DOHH2 (cell line): ENCODE measurements around the gene TSPAN11.
"Not testable (repeated sequence)": the region's sequence is repeated elsewhere in the genome, so short reads cannot be mapped to it uniquely, and the experiment has no call there.

Experiments
- H3F3A ChIP-seq: fragments of 200-600 bp; sonication (generic), shearing (Covaris generic); 2 replicates; pipeline ENCODE4 v1.6.0; 2016; ENCODE audit warnings: antibody characterized with exemption, mild to moderate bottlenecking; ENCODE audit not compliant: control insufficient read depth, insufficient read depth
- H3K27ac ChIP-seq: fragments of 200-600 bp; sonication (generic); 2 replicates; pipeline ENCODE4 v1.5.1; 2014; ENCODE audit warnings: low read depth, mild to moderate bottlenecking, low read length, moderate library complexity
- H3K27me3 ChIP-seq: fragments of 200-600 bp; sonication (generic); 2 replicates; pipeline ENCODE4 v1.6.1; 2014; ENCODE audit warnings: mild to moderate bottlenecking, low read length, mixed read lengths; ENCODE audit not compliant: control insufficient read depth
- H3K36me3 ChIP-seq: fragments of 200-600 bp; sonication (generic); 2 replicates; pipeline ENCODE4 v1.6.1; 2014; ENCODE audit warnings: mild to moderate bottlenecking, low read length, moderate library complexity, mixed read lengths; ENCODE audit not compliant: control insufficient read depth
- H3K4me1 ChIP-seq: fragments of 200-600 bp; sonication (generic); 2 replicates; pipeline ENCODE4 v1.6.1; 2014; ENCODE audit warnings: mild to moderate bottlenecking, low read length, mixed read lengths; ENCODE audit not compliant: control insufficient read depth
- H3K4me2 ChIP-seq: fragments of 200-600 bp; sonication (generic); 2 replicates; pipeline ENCODE4 v1.6.0; 2014; ENCODE audit warnings: mild to moderate bottlenecking, low read length, moderate library complexity
- H3K4me3 ChIP-seq: fragments of 200-600 bp; sonication (generic); 2 replicates; pipeline ENCODE4 v1.5.1; 2014; ENCODE audit warnings: mild to moderate bottlenecking, low read length, mixed read lengths
- H3K79me2 ChIP-seq: fragments of 200-600 bp; sonication (generic); 2 replicates; pipeline ENCODE4 v1.6.1; 2014; ENCODE audit warnings: mild to moderate bottlenecking, low read length, mixed read lengths; ENCODE audit not compliant: control insufficient read depth
- H3K9me2 ChIP-seq: fragments of 200-600 bp; sonication (generic); replicated peaks from 2 replicates; pipeline ENCODE4 v1.6.1; 2014; ENCODE audit warnings: mild to moderate bottlenecking, low read length, mixed read lengths; ENCODE audit not compliant: control insufficient read depth
- H3K9me3 ChIP-seq: fragments of 200-600 bp; sonication (generic); 2 replicates; pipeline ENCODE4 v1.6.1; 2014; ENCODE audit warnings: antibody characterized with exemption, low read length, mixed read lengths; ENCODE audit not compliant: control insufficient read depth, insufficient read depth
- H4K20me1 ChIP-seq: fragments of 200-600 bp; sonication (generic); 2 replicates; pipeline ENCODE4 v1.6.0; 2014; ENCODE audit warnings: low read depth, mild to moderate bottlenecking, antibody characterized with exemption, low read length, moderate library complexity; ENCODE audit not compliant: control insufficient read depth, insufficient read depth
- CTCF ChIP-seq: fragments of 200-600 bp; sonication (generic); IDR thresholded peaks from one replicate; pipeline ENCODE4 v1.5.1; 2014; ENCODE audit warnings: antibody characterized with exemption, mild to moderate bottlenecking, low read depth, low read length; ENCODE audit not compliant: poor library complexity, severe bottlenecking
- EZH2phosphoT487 ChIP-seq: fragments of 200-600 bp; sonication (generic); IDR thresholded peaks from 2 replicates; pipeline ENCODE4 v1.6.1; 2017; ENCODE audit warnings: borderline replicate concordance, mild to moderate bottlenecking, antibody characterized with exemption, low read length, moderate library complexity, mixed read lengths

Gene TSPAN11

DNA sequence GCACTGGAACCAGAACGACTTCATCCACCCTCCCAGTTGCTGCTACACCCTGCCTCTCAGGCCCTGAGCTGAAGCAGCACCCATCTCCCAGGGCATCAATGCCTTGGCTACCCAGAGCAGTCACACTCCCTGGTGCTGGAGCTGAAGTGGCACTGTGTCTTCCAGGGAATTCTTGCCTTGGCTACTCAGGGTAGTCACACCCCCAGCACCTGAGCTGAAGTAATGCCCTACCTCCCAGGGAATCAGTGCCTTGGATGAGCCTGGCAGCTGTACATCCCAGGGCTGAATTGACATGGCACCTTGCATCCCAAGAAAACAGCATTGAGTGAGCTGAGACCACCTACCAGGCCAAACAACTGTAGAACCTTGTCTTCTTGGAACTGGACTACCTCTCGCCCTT, 41.2 kb upstream of the TSPAN11 start:
- no peaks in the 10 kb centered on the region for H3F3A ChIP-seq
- no peak overlapping the region for H3K4me2 ChIP-seq
- TF ChIP-seq CTCF (no peak), EZH2phosphoT487 (no peak)
- H3K4me3 ChIP-seq = no peak overlapping the region
- H3K36me3 ChIP-seq = no peaks in the 10 kb centered on the region
- no peak overlapping the region for H3K27ac ChIP-seq
- no peaks in the 10 kb centered on the region for H3K79me2 ChIP-seq
- no peaks in the 10 kb centered on the region for H3K9me2 ChIP-seq
- no peaks in the 10 kb centered on the region for H3K4me1 ChIP-seq
- H3K27me3 ChIP-seq = no peaks in the 10 kb centered on the region
- H3K9me3 ChIP-seq = no peaks in the 10 kb centered on the region
- H4K20me1 ChIP-seq = no peaks in the 10 kb centered on the region

DNA sequence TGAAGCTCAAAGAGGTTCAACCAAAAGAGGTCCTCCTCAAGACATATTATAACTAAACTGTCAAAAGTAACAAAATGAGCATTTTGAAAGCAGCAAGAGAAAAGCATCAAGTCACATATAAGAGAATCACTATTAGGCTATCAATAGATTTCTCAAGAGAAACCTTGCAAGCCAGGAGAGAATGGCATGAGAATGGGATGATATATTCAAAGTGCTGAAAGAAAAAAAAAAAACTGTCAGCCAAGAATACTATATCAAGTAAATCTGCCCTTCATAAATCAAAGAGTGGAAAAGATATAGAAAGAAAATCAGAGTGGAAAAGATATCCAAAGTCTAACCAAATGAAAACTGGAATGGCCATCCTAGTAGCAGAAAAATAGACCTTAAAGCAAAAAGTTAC, 39.3 kb upstream of the TSPAN11 start:
- Histone ChIP-seq H3K36me3 (no peaks in the 10 kb centered on the region), H3K9me3 (no peaks in the 10 kb centered on the region), H3K27me3 (no peaks in the 10 kb centered on the region), H3K4me3 (no peak overlapping the region), H3F3A (no peaks in the 10 kb centered on the region), H4K20me1 (no peaks in the 10 kb centered on the region), H3K27ac (no peak overlapping the region), H3K79me2 (no peaks in the 10 kb centered on the region), H3K4me2 (no peak overlapping the region), H3K4me1 (no peaks in the 10 kb centered on the region), H3K9me2 (no peaks in the 10 kb centered on the region)
- TF ChIP-seq EZH2phosphoT487 (no peak), CTCF (no peak)

GRCh38 chr12:30888241-30888640, 38.3 kb upstream of the TSPAN11 start:
- no peaks in the 10 kb centered on the region for H3K79me2 ChIP-seq

DNA sequence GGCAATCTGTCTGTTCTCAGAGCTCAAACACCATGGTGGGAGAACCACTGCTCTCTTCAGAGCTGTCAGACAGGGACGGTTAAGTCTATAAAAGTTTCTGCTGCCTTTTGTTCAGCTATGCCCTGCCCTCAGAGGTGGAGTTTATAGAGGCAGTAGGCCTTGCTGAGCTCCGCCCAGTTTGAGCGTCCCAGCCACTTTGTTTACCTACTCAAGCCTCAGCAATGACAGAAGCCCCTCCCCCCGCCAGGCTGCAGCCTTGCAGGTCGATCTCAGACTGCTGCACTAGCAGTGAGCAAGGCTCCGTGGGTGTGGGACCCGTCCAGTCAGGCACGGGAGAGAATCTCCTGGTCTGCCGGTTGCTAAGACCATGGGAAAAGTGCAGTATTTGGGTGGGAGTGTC, 32.0 kb upstream of the TSPAN11 start:
- H3K36me3 ChIP-seq, H4K20me1 ChIP-seq, H3F3A ChIP-seq, H3K79me2 ChIP-seq, H3K9me3 ChIP-seq, H3K27me3 ChIP-seq, H3K27ac ChIP-seq, H3K4me3 ChIP-seq, H3K4me2 ChIP-seq, H3K4me1 ChIP-seq, H3K9me2 ChIP-seq: not testable (repeated sequence)

More at GRCh38 chr12:30888241-30888640, 38.3 kb upstream of the TSPAN11 start:
- no peak overlapping the region for H3K4me2 ChIP-seq
- no peaks in the 10 kb centered on the region for H3K4me1 ChIP-seq
- no peaks in the 10 kb centered on the region for H3K9me2 ChIP-seq
- no peaks in the 10 kb centered on the region for H3K36me3 ChIP-seq
- H3K9me3 ChIP-seq = no peaks in the 10 kb centered on the region
- no peaks in the 10 kb centered on the region for H3K27me3 ChIP-seq
- H3K27ac ChIP-seq = no peak overlapping the region
- TF ChIP-seq EZH2phosphoT487 (no peak), CTCF (no peak)
- H4K20me1 ChIP-seq = no peaks in the 10 kb centered on the region
- H3K4me3 ChIP-seq = no peak overlapping the region
- H3F3A ChIP-seq = no peaks in the 10 kb centered on the region
